Measurements from ENCODE around the gene TBC1D12.
"Not testable (repeated sequence)": the region's sequence is repeated elsewhere in the genome, so short reads cannot be mapped to it uniquely, and the experiment has no call there.

TBC1D12 gene

DNA sequence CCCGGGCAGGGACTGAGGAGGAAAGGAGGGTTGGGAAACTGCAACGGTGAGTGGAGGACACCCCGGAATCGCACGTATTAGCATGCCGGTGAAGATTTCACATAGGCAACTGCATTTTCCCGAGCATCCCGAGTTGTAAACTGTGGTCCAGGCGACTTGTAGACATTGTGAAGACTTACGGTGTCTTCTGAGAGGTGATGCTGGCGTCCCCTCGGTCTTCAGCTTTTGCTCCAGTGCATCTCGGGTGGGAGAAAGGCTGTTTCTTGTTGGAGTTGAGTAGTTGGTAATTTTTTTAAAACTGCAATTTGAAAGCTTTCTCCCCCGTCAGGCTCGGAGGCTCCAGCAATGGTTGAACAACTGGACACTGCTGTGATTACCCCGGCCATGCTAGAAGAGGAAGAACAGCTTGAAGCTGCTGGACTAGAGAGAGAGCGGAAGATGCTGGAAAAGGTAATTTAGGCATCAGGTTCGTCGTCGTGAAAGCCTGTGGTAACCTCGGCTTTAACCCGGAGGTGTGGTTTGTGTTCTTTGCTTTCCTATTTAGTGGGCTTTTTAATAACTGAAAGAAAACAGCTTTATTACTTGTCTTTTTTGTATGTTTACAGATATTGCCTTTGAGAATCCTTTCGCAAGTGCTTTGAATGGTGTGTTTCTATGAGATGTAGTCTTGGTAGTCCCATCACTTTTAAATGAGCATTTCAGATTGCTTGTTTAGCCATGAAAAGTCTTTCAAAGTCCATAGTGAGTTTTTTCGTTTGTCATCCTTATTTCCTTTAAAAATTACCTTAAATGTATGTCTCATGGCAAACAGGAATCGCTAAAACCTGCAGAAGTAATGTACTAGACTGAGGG, 143.9 kb downstream of the TBC1D12 start:
- DNase-seq (ENCODE audit: low read depth): no peak

DNA sequence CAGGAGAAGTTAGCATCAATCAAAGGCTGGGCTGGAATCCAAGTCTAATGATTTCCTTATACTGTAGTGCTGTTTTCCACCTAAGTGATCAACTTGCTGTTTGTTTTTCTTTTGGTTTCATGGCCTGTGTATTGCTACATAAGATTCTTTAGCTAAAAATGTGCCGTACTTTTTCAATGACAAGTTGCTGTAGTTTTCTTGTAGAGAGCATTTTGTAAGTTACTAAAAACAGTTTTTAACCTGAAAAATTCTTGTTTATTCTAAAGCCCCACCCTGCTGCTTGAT, 144.5 kb downstream of the TBC1D12 start:
- DNase-seq (ENCODE audit: low read depth): no peak

- DNase-seq (ENCODE audit: low read depth): no peak
Measured at GRCh38 chr10:94549221-94549620, 146.9 kb downstream of the TBC1D12 start.

DNA sequence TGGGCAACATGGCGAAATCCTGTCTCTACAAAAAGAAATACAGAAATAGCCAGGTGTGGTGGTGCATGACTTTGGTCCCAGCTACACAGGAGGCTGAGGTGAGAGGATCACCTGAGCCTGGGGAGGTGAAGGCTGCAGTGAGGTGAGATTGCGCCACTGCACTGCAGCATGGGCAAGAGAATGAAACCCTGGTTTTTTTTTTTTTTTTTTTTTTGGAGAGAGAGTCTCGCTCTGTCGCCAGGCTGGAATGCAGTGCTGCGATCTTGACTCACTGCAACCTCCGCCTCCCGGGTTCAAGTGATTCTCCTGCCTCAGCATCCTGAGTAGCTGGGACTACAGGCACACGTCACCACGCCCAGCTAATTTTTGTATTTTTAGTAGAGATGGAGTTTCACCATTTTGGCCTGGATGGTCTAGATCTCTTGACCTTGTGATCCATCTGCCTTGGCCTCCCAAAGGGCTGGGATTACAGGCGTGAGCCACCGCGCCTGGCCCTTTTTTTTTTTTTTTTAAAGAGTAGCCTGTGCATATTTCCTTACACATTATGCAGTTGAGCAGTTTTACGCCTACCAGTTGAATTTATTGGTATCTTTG, 165.5 kb downstream of the TBC1D12 start:
- not testable (repeated sequence) for DNase-seq (ENCODE audit: low read depth)

DNA sequence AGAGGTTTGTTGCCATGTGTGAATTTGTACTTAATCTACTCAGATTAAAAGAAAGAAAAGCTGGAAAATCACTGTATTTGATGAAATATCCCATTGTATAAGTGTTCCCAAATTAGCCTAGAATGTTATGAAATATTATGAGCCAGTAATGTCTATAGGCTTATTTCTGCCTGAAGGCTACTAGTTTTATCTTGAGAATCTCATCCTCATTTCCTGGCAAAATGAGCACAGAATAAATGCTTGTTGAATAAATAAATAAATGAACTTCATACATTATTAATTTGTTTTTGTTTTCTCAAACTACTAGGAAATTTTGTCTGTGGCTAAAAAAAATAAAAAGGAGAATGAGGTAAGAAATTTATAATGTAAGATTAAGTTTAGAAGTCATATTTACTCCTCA, 168.7 kb downstream of the TBC1D12 start:
- no peak for DNase-seq (ENCODE audit: low read depth)

DNA sequence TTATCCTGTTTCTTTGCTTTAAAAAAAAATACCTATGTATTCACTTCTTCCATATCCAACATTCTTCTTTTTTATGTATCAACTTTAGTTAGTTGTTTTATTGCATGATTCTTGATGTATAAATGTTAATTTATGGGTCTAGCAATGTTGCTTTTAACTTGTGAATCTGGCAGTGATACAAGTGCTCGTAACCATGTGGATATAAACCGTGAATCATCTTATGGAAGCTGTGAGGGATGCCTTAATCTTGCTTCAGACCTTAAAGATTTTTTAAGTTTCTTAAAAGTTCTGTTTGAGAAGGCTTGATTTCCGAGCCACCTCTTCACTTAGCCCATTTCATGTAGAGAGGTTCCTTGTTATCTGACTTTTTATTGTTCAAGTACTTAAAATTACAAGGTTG, 169.2 kb downstream of the TBC1D12 start:
- no peak for DNase-seq (ENCODE audit: low read depth)

- DNase-seq (ENCODE audit: low read depth): no peak
Measured at GRCh38 chr10:94578790-94579189, 176.4 kb downstream of the TBC1D12 start.

DNA sequence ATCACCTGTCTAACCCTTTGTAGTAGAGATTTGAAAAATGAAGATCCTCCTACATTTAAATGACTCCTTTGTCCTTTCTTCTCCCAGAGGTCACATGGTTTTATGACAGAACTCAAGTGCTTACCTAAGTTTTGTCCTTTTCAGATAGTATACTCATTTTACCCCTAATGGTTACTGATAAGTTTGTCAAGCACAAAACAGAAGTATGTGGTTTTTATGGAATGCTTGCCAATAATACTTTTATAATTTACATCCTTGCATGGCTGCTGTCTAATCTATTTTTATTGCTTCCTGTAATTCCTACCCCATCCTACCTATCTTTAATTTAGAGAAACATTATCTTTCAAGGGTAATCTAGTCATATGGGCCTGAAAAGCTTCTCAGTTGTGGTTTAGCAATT, 180.8 kb downstream of the TBC1D12 start:
- no peak for DNase-seq (ENCODE audit: low read depth)
